ENCODE measurements around the gene ZDHHC13. TPM values are rescaled to one million over a fixed set of nuclear protein-coding genes. Genes with fewer than 3 reads are reported as not detected.

Gene ZDHHC13
- total and polyA plus RNA-seq, 2 of the 8 experiments (the other 6 are each of a cell fraction or from before 2014, with no cell fraction given): 22.4 to 24.1 TPM

GRCh38 chr11:19173964-19174638, 57.1 kb downstream of the ZDHHC13 start (continued):
- TF ChIP-seq CHD7 (IDR thresholded peaks at IDR 0.05; ENCODE audit: insufficient replicate concordance, low read length) (no peak), POU5F1 (IDR thresholded peaks at IDR 0.05; ENCODE audit: low read depth, low read length) (no peak), YY1 (IDR thresholded peaks at IDR 0.05; ENCODE audit: low read depth, low read length) (no peak)
